ENCODE results near the gene FBLIM1. TPM values are rescaled to one million over a fixed set of nuclear protein-coding genes. Genes with fewer than 3 reads are reported as not detected.

Gene FBLIM1
- polyA plus RNA-seq, 1 donor from 2014 or later: not detected

DNA sequence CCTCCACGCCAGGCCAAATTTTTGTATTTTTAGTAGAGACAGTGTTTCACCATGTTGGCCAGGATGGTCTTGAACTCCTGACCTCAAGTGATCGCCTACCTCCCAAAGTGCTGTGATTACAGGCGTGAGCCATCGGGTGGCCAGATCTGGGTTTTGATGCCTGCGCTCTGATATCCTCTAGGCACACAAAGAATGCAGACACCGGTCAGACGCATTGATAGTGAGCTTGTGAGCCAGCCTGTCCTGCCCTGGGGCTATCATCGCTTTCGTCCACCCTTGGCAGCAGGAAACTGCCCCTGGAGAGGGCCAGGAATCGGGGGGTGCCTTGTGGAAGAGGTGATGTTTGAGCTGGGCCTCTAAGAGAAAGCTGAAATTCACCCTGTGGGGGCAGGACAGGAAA is 4.0 kb downstream of the FBLIM1 start:
- Mint-ChIP-seq H3K27ac (no peak overlapping the region), H3K4me3 (peak overlapping the region in 1 of 4 donors; percentile 13), H3K36me3 (no peaks in the 10 kb centered on the region), H3K27me3 (peaks cover 38% of the 10 kb centered on the region), H3K9me3 (no peaks in the 10 kb centered on the region), H3K4me1 (peaks cover 2 to 5% (median 2%) of the 10 kb centered on the region in 3 donors)

DNA sequence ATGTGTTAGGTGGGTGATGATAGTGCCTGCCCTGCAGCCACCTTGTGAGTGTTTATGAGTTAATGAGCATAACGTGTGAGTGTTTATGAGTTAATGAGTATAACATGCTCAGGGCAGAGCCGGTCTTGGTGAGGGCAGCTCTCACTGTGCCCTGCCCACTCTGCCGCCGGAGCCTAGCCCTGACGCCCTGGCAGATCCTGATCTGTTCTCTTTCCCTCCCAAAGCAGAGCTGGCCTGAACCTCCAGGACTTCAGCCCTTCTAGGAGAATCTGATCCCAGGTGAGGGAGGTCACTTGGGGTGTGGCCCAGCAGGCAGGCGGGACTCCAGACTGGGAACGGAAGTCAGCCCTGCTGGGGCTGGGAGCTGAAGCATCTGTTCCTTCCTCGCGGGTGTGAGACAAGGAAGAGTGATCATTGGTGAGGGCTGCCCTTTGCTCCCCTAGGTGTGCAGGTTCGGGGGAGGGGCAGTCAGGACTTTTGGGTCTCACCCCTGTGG is 5.7 kb downstream of the FBLIM1 start:
- Mint-ChIP-seq H3K4me1 (peaks cover 0 to 5% (median 2%) of the 10 kb centered on the region in 3 donors), H3K9me3 (no peaks in the 10 kb centered on the region), H3K4me3 (no peak overlapping the region), H3K36me3 (no peaks in the 10 kb centered on the region), H3K27me3 (peaks cover 39% of the 10 kb centered on the region), H3K27ac (no peak overlapping the region)

DNA sequence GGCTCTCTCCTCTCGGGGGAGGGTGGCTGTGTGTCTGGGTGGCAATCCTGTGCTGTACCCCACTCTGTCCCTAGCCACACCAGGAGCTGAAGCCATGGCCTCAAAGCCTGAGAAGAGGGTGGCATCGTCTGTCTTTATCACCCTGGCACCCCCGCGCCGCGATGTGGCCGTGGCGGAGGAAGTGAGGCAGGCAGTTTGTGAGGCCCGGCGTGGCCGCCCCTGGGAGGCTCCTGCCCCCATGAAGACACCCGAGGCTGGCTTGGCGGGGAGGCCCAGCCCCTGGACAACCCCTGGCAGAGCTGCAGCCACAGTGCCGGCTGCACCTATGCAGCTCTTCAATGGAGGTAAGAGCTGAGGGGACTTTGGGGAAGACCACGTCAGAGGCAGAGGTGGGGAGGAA is 6.3 kb downstream of the FBLIM1 start:
- no peaks in the 10 kb centered on the region for H3K36me3 Mint-ChIP-seq
- H3K4me1 Mint-ChIP-seq: peaks cover 0 to 5% (median 2%) of the 10 kb centered on the region in 3 donors
- H3K27me3 Mint-ChIP-seq: peaks cover 33% of the 10 kb centered on the region
- H3K9me3 Mint-ChIP-seq: no peaks in the 10 kb centered on the region
- no peak overlapping the region for H3K4me3 Mint-ChIP-seq
- no peak overlapping the region for H3K27ac Mint-ChIP-seq

DNA sequence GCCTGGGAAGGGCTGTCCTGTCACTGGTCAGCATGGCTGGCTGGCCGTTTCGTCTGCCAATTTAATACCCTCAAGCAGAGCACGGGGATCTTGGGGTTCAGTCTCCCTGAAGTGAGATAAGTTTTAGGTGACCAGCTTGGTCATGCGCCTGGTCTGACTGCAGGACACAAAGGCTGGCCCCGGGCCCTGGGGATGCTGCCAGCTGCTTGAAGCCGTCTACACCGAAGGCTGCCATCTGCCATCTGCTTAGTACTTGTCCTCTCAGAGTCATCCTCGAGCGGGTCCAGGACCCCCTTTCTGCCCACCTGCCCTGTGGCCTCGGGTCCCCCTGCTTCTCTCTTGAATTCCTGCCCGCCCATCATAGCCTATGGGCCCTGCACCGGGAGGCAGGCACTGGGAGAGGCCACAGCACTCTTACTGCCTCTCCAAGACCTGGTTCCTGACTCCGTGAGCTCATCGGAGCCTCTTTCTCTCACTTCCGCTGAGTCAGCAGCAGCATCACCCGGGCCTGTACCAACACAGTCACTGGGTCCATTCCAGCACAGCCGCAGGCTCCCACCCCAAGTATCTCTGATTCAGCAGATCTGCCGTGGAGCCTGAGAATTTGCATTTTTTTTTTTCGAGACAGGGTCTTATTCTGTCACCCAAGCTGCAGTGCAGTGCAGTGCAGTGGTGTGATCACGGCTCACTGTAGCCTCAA is 7.0 kb downstream of the FBLIM1 start:
- H3K36me3 Mint-ChIP-seq: no peaks in the 10 kb centered on the region
- no peak overlapping the region for H3K4me3 Mint-ChIP-seq
- no peak overlapping the region for H3K27ac Mint-ChIP-seq
- H3K9me3 Mint-ChIP-seq: no peaks in the 10 kb centered on the region
- peaks cover 28% of the 10 kb centered on the region for H3K27me3 Mint-ChIP-seq
- H3K4me1 Mint-ChIP-seq: peaks cover 0 to 5% (median 2%) of the 10 kb centered on the region in 3 donors

DNA sequence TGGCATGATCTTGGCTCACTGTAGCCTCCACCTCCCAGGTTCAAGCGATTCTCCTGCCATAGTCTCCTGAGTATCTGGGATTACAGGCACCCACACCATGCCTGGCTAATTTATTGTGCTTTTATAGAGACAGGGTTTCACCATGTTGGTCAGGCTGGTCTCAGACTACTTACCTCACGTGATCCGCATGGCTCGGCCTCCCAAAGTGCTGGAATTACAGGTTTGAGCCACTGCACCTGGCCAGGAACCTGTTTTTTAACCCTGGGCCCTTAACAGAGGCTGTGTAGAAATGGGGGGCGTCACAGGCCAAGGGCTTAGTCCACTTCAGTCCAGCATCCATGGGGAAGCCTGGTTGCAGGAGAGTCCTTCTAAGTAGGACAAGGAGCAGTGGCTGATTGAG is 9.3 kb downstream of the FBLIM1 start:
- peaks cover 0 to 2% (median 0%) of the 10 kb centered on the region in 3 donors for H3K4me1 Mint-ChIP-seq
- peaks cover 3% of the 10 kb centered on the region for H3K36me3 Mint-ChIP-seq
- no peaks in the 10 kb centered on the region for H3K9me3 Mint-ChIP-seq
- H3K27me3 Mint-ChIP-seq: peaks cover 34% of the 10 kb centered on the region
- H3K4me3 Mint-ChIP-seq: no peak overlapping the region
- no peak overlapping the region for H3K27ac Mint-ChIP-seq

DNA sequence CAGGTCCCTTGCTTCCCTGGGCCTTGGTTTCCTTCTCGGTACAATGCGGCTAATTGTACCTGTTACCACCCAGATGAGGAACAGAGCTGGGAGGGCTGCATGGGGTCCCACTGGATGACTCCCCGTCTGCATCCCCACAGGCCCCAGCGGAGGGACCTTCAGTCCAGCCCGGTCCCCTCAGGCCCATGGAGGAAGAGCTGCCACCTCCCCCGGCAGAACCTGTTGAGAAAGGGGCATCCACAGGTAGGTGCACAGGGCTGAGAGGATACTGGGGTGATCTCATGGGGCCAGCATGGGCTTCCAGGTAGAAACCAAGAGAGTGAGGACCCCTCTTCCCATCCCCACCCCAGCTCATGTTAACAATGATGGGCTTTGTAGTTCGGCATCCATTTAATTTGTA is 9.8 kb downstream of the FBLIM1 start:
- H3K36me3 Mint-ChIP-seq: peaks cover 3% of the 10 kb centered on the region
- no peaks in the 10 kb centered on the region for H3K9me3 Mint-ChIP-seq
- H3K27ac Mint-ChIP-seq: no peak overlapping the region
- H3K4me1 Mint-ChIP-seq: peaks cover 0 to 2% (median 0%) of the 10 kb centered on the region in 3 donors
- peaks cover 34% of the 10 kb centered on the region for H3K27me3 Mint-ChIP-seq
- no peak overlapping the region for H3K4me3 Mint-ChIP-seq

DNA sequence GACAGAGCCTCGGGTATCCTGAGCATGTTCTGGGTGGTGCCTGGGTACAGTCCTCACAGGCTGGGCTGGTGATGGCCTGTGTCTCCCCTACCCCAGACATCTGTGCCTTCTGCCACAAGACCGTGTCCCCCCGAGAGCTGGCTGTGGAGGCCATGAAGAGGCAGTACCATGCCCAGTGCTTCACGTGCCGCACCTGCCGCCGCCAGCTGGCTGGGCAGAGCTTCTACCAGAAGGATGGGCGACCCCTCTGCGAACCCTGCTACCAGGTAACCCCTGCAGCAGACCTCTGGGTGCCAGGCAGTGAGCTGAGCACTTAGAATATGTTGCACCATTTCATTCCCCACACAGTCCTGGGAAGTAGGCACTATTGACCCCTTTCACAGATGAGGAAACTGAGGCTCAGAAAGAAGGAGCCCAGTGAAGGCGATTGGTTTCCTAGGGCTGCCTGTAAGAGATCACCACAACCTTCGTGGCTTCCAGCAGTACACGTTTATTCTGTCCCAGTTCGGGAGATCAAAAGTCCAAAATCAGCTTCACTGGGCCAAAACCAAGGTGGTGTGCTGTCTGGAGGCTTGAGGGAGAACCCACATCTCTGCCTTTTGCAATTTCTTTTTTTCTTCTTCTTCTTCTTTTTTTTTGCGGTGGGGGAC is 11.8 kb downstream of the FBLIM1 start:
- Mint-ChIP-seq H3K4me1 (peaks cover 0 to 4% (median 0%) of the 10 kb centered on the region in 3 donors), H3K4me3 (no peak overlapping the region), H3K27me3 (peaks cover 25% of the 10 kb centered on the region), H3K36me3 (peaks cover 3% of the 10 kb centered on the region), H3K9me3 (no peaks in the 10 kb centered on the region), H3K27ac (no peak overlapping the region)

DNA sequence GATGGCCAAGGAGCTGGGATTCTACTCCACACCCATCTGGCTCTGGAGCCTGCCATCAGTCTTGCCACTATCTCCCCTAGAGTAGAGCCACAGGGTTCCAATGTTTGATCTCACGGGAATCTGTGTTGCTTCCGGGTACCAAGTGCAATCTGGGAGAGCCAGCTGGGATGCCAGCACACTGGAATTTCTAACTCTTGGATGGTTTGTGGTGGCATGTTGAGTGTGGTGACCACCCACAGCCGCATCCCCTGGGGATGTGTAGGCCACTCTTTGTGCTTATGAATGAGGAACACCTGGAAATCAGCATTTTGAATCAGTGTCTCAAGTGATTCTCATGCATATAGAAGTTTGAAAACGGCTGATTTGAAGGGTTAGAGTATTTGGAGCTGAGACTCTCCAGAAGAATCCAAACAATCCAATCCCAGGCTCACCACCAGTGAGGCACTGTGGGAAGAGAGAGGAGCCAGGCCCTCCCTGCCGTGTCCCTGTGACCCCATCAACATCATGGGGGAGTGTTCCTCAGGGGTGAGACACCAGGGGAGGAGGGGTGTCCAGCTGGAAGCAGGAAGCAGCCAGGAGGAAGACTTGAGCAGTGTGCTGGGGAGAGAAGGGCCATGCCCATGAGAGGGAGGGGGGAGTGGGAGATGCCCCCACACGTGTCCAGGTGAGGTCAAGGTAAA is 13.4 kb downstream of the FBLIM1 start:
- peaks cover 22% of the 10 kb centered on the region for H3K27me3 Mint-ChIP-seq
- no peak overlapping the region for H3K27ac Mint-ChIP-seq
- H3K36me3 Mint-ChIP-seq: peaks cover 3% of the 10 kb centered on the region
- H3K4me1 Mint-ChIP-seq: peaks cover 0 to 1% (median 0%) of the 10 kb centered on the region in 3 donors
- H3K9me3 Mint-ChIP-seq: no peaks in the 10 kb centered on the region
- no peak overlapping the region for H3K4me3 Mint-ChIP-seq

DNA sequence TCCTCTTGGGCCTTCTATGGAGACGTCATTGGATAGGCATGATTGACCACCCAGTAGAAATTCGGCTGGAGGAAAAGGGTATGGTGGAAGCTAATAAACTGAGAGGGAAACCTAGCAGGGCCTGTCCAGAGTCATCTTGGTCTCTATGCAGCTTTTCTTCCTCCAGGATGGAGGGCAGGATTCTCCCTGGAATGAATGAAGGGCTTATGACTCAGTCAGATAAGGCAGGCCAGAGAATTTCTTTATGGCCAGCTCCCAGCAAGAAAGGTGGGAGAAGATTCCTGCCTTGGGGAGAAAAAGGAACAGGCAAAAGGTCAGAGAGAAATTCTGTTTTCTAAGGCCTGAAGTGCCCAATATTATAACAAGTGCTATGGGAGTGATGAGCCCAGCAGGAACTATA is 17.1 kb downstream of the FBLIM1 start:
- Mint-ChIP-seq H3K4me1 (peaks cover 0 to 1% (median 0%) of the 10 kb centered on the region in 3 donors), H3K27ac (no peak overlapping the region), H3K36me3 (peaks cover 3% of the 10 kb centered on the region), H3K4me3 (no peak overlapping the region), H3K27me3 (peaks cover 18% of the 10 kb centered on the region), H3K9me3 (no peaks in the 10 kb centered on the region)

DNA sequence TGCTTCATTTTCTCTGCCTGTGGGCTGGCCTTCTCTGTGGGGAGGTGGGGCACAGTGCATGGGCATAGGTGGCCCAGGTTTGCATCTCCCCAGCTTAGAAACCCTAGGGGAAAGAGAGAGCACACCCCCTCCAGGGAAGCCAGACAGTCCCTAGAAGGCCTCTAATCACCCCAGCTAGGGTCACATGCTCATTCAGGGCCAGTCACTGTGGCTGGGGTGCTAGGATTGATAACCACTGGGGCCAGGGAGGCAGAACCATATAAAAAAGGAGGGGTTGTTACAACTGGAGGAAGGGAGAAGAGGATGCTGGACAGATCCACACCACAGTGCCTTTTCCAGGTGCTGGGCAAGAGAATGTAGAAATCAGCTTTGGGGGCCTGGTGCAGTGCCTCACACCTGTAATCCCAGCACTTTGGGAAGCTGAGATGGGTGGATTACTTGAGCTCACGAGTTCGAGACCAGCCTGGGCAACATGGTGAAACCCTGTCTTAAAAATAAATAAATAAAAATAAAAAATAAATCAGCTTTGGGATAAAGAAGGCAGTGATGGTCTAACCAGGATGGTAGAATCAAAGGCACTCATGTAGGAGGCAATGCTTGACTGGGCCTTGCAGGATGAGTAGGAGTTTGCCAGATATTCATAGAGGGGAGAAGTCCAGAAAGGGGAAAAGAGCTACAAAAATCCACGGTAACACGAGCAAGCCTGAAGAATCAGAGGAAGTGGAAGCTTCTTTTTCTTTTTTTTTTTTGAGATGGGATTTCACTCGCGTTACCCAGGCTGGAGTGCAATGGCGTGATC is 19.5 kb downstream of the FBLIM1 start:
- Mint-ChIP-seq H3K27me3 (peaks cover 5% of the 10 kb centered on the region), H3K4me3 (no peak overlapping the region), H3K36me3 (no peaks in the 10 kb centered on the region), H3K9me3 (no peaks in the 10 kb centered on the region), H3K27ac (no peak overlapping the region), H3K4me1 (peaks cover 0 to 1% (median 0%) of the 10 kb centered on the region in 3 donors)

DNA sequence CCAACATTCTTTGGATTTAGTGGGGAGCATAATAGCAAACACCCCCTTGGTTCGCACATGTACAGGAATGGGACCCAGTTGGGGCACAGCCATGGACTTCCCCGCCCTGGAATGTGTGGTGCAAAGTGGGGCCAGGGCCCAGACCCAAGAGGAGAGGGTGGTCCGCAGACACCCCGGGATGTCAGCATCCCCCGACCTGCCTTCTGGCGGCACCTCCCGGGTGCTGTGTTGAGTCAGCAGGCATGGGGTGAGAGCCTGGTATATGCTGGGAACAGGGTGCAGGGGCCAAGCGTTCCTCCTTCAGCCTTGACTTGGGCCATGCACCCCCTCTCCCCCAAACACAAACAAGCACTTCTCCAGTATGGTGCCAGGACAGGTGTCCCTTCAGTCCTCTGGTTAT is 27.1 kb downstream of the FBLIM1 start:
- no peaks in the 10 kb centered on the region for H3K9me3 Mint-ChIP-seq
- H3K4me3 Mint-ChIP-seq: no peak overlapping the region
- H3K27ac Mint-ChIP-seq: no peak overlapping the region
- peaks cover 0 to 6% (median 3%) of the 10 kb centered on the region in 3 donors for H3K4me1 Mint-ChIP-seq
- peaks cover 5% of the 10 kb centered on the region for H3K27me3 Mint-ChIP-seq
- H3K36me3 Mint-ChIP-seq: no peaks in the 10 kb centered on the region

DNA sequence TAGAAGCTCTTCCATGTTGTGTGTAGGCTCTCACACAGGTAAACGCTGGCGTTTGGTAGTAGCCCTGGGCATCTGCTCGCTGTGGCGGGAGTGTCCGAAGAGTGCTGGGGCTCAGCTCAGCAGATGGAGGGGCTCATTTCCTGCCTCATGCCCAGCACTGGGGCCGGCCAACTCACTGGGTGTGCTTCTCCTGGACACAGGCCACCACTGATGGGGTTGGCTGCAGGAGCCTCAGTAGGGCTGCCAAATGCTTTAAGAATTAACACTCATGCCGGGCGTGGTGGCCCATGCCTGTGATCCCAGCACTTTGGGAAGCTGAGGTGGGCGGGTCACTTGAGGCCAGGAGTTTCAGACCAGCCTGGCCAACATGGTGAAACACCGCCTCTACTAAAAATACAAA is 28.0 kb downstream of the FBLIM1 start:
- H3K4me3 Mint-ChIP-seq: no peak overlapping the region
- H3K27ac Mint-ChIP-seq: no peak overlapping the region
- peaks cover 9% of the 10 kb centered on the region for H3K27me3 Mint-ChIP-seq
- H3K36me3 Mint-ChIP-seq: no peaks in the 10 kb centered on the region
- H3K9me3 Mint-ChIP-seq: no peaks in the 10 kb centered on the region
- peaks cover 0 to 6% (median 3%) of the 10 kb centered on the region in 3 donors for H3K4me1 Mint-ChIP-seq

DNA sequence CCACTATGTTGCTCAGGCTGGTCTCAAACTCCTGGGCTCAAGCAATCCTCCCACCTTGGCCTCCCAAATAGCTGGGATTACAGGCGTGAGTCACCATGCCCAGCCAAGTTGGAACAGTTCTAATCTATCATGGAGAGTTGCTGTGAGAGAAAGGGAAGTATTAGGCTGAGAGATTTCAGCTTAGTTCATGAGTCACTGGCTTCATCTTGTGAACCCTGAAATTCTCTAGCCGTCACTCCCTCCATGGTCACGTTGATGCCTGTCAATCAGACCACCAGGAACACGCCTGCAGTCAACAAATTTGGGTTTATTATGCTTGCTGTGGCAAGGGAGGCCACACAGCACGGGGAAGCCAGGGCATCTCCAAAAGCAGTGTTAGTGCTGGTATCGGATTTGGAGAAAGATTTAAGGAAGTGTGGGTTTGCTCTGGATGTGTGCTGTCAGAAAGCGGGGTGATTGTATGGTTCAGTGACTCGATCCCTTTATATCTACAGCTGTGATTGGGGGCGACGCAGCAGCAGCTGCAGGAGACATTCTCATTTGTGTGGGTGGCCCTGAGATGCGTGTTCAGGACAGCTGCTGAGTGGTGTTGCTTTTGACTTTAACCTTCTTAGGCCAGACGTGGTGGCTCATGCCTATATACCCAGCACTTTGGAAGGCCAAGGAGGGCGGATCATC is 30.2 kb downstream of the FBLIM1 start:
- peak overlapping the region in 1 of 4 donors; percentile 41 for H3K4me3 Mint-ChIP-seq
- no peak overlapping the region for H3K27ac Mint-ChIP-seq
- H3K9me3 Mint-ChIP-seq: no peaks in the 10 kb centered on the region
- H3K27me3 Mint-ChIP-seq: peaks cover 9% of the 10 kb centered on the region
- no peaks in the 10 kb centered on the region for H3K36me3 Mint-ChIP-seq
- peaks cover 5 to 8% (median 6%) of the 10 kb centered on the region in 3 donors for H3K4me1 Mint-ChIP-seq

DNA sequence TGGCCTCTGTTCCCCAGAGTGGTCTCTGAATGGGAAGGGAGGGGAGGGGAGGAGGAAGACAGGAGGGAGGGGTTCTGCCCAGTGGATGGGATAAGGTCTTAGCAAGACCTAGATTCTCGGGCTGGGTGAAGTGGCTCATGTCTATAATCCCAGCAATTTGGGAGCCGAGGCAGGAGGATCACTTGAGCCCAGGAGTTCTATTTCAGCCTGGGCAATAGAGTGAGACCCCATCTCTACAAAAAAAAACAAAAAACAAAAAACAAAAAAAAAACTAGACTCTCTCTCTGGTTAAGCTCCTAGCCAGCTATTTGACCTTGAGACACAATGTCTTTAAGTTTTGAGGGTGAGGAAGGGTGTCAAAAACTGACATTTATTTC is 37.5 kb downstream of the FBLIM1 start:
- no peaks in the 10 kb centered on the region for H3K27me3 Mint-ChIP-seq
- no peaks in the 10 kb centered on the region for H3K9me3 Mint-ChIP-seq
- H3K36me3 Mint-ChIP-seq: no peaks in the 10 kb centered on the region
- no peak overlapping the region for H3K27ac Mint-ChIP-seq
- H3K4me3 Mint-ChIP-seq: no peak overlapping the region
- peaks cover 2 to 5% (median 4%) of the 10 kb centered on the region in 3 donors for H3K4me1 Mint-ChIP-seq
